NCI-H748 (cell line): ENCODE measurements around the gene AHCYL2.
"Not testable (repeated sequence)": the region's sequence is repeated elsewhere in the genome, so short reads cannot be mapped to it uniquely, and the experiment has no call there.

ENCODE experiments used
- DNase-seq: peaks from one replicate; lab custom pipeline; 2025; ENCODE audit not compliant: unreplicated experiment; lab: John Stamatoyannopoulos, UW

The AHCYL2 gene

GRCh38 chr7:129446925-129447324 is 222.1 kb downstream of the AHCYL2 start:
- DNase-seq = not testable (repeated sequence)

DNA sequence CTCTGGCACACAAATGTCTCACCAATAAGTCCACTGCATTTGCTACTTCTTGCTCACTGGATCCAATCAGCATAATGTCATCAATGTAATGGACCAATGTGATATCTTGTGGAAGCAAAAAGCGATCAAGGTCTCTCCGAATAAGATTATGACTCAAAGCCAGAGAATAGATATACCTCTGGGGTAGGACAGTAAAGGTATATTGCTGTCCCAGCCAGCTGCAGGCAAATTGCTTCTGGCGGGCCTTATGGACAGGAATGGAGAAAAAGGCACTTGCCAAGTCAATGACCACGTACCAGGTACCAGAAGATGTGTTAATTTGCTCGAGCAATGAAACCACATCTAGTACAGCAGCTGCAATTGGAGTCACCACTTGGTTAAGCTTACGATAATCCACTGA is 222.6 kb downstream of the AHCYL2 start:
- DNase-seq = not testable (repeated sequence)

DNA sequence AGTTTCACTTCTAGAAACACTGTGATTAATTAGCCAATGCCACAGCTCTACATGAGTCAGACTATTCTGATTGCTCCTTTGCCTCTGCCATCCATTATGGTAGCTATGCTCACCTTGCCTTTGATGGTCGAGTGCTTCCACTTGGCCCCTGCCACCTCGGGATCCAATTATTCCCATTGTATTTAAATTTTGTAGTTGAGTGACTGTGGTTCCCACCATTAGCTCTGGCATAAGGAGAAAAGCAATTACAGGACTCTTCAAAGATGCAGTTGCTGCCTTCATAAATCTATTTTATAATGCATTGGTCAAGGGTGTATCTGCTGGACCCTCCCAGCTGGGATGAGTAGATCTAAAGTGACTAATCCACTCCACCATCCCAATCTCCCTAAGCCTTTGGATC is 223.8 kb downstream of the AHCYL2 start:
- not testable (repeated sequence) for DNase-seq

DNA sequence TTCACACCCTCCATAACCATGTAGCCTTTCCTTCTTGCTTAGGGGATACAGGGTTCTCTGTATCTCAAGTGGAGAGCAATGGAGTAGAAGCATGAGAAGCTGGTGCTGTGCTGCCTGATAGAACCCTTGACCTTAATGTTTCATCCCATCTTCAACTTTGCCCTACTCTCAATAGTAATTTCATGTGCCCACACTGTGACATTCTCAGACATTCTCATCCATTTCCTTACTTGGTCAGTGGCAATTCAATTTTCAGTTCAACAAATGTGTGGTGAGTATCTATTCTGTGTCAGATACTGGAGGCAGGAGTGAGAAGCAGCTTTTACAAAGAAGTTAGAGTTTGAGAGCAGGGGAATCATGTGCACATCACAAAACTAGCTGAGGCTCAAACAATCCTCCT is 225.5 kb downstream of the AHCYL2 start:
- no peak for DNase-seq

DNA sequence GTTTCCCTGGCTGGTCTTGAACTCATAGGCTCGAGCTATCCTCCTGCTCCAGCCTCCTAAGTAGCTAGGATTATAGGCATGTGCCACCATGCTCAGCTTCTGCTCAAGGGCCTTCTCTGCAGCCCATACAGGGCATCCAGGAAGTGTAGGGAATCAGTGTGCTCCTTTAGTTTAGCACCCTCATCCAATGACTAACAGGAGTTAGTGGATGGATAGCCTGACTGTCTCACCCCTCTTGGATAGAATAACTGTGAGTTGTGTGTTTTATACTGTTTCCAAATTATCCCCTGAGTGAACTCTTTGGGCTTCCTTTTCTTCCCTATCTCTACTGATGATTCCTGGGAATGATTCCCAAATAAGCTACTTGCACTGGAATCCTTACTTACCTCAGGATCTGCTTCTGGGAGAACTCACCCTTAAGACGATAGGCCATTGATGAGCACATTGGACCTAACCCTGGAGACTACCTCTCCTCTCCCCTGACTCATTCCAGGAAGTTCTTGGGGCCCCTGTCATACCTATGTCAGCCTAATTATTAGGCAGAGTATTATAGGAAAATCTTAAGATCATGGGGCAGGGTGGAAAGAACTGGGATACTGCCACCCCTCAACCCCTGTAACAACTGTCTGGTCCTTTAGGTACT is 227.9 kb downstream of the AHCYL2 start:
- no peak for DNase-seq

- no peak for DNase-seq
These were observed 228.8 kb downstream of the AHCYL2 start for GRCh38 chr7:129453510-129454248.

GRCh38 chr7:129454249-129454551 is 229.4 kb downstream of the AHCYL2 start:
- DNase-seq = no peak

DNA sequence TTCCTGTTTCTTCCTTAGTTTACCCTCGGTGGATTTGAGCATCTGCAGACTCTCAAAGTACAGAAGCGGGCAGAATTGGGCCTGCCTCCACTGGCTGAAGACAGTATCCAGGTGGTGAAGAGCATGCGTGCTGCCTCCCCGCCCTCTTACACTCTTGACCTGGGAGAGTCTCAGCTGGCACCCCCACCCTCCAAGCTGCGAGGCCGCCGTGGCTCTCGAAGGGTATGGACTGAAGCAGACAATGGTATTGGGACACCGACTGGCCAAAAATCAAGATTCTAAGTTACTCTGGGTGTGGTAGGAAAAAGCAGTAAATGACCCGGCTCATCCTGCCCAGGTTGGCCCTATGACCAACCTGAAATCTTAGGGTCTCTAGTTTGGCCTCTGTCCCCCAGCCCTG is 231.6 kb downstream of the AHCYL2 start:
- DNase-seq = no peak

GRCh38 chr7:129457101-129457500 is 232.3 kb downstream of the AHCYL2 start:
- peak; percentile 35 for DNase-seq

DNA sequence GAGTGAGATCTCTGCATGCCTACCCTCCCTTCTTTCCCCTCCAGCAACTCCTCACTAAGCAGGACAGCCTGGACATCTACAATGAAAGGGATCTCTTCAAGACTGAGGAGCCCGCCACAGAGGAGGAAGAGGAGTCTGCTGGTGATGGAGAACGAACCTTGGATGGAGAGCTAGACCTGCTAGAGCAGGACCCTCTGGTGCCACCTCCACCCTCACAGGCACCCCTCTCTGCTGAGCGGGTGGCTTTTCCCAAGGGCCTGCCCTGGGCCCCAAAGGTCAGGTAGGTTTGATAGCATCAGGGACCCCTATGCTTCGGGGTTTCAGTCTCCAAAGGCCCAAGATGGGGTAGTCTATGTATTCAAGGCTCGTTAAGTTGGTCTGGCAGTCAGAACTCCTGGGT is 233.3 kb downstream of the AHCYL2 start:
- DNase-seq = no peak

DNA sequence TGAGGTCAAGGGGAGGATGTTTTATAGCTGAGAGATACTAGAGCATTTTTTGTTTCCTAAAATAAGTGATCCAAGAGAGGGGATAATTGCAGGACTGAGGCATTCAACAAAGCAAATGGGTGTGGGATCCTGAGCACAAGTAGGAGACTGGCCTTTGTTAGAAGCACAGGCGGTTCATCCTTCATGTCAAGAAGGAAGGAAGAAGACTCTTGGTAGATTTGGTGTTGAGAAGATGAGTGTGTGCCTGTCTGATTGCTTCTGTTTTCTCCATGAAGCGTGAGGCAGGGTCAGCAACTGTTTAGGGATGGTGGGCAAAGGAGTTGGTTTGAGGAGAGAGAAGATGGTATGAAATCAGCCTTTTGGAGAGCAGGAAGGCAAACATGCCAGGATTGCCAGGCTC is 237.0 kb downstream of the AHCYL2 start:
- DNase-seq = no peak

DNA sequence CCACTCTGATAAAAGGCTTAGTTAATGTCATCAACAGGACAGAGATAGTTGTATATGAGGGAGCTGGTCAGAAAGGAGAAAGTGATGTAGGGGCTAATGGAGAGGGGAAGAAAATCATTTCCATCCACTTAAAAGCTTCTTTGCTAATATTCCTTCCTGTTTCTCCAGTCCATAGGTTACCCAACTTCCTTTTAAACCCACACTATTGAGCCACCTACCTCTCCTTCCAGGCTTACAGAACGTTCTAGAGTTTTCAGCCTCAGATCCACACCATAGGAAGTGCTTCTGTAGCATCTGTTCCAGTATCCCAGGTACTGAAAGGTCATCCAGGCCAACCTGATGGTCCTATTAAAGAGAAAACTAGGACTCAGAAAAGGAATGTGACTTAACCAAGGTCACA is 237.6 kb downstream of the AHCYL2 start:
- DNase-seq = no peak

- no peak for DNase-seq
These were observed 239.4 kb downstream of the AHCYL2 start for GRCh38 chr7:129464194-129464593.

DNA sequence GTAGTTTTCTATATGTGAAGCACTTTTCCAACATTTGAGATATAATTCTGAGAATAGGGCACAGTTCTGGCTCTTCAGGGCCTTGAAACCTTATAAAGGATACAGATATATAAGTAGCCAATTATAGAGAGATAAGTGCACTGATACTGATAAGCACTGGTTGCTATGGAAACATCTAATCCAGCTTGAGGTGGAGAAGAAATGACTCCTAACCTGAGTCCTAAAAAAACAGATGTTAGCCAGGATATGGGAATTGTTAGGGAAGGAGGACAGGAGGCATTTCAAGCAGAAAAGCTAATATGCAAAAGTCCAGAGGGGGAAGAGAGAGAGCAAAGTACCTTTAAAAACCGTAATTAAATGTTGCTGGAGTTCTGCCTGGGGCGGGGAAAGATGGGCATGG is 240.2 kb downstream of the AHCYL2 start:
- DNase-seq = peak; percentile 17

DNA sequence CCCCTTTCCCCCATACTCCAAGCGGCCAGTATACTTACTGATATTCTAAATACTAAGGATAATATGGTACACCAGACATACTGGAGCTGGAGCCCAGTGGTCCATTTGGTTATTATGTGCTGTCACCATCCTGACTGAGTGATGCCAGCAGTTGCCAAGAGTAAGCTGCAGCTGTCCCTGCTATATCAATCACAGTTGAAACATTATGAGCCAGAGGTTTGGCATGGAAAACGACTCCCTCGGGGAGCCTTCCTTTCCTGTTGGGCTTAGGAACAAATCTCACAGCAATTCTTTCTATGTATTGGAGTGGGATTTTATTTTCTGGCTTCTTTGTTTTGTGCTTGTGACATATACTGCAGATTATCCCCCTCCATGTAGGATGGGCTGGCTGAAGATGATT is 242.0 kb downstream of the AHCYL2 start:
- DNase-seq = no peak

- no peak for DNase-seq
These were observed 243.3 kb downstream of the AHCYL2 start for GRCh38 chr7:129468087-129468486.

GRCh38 chr7:129468547-129468946 is 243.7 kb downstream of the AHCYL2 start:
- DNase-seq = no peak

DNA sequence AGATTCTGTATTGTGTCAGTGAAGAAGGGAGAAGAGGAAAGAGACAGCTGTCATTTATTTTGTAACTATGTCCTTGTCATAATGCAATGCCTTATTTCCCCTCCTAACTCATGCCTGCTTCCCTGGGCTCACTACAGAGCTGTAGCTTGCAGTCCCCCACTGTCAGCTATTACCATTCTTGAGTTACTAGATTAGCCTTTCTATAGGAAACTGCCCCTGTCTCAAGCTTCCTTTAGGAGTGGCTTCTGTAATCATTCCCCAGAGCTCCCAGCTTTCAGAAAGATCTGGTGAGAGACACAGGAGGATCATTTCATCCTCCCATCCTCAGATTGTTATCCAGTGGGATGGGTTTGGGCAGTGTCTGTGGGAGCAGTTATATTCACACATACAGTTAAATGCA is 245.1 kb downstream of the AHCYL2 start:
- no peak for DNase-seq

DNA sequence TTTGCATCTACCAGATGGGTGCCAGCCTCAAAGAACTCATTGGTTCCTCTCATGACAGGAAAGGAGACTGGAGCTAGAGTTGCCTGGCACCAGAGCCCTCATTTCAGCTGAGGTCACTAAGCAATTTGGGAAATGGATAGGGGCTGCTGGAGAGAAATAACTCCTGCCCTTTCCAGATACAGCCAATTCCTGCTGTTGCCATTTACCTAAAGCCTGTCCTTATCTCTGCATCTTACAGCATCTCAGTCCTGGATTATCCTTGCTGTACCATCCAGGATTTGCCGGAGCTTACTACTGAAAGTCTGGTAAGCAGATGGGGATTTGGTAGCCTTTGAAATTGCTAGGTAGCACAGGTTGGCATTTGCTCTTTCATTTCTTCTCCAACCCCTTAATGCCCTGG is 245.6 kb downstream of the AHCYL2 start:
- DNase-seq = no peak

DNA sequence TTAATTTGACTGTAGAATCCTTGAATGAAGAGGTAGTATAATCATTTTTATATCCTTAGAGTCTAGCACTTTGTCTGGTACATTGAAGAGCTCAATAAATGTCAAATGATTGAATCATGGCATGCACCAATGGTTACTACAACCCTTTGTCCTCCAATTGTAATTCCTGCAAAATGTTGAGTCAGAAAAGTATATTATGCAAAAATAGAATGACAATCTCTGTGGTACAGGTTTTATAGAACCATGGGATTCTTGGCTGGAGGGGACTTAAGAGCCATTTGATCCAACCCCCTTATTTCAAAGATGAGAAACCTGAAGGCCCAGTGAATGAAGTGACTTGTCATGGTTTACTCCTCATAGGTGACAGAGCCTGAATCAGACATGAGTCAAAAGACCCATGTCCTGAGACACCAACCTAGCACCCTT is 246.6 kb downstream of the AHCYL2 start:
- no peak for DNase-seq

- not testable (repeated sequence) for DNase-seq
These were observed 251.1 kb downstream of the AHCYL2 start for GRCh38 chr7:129475931-129476330.

DNA sequence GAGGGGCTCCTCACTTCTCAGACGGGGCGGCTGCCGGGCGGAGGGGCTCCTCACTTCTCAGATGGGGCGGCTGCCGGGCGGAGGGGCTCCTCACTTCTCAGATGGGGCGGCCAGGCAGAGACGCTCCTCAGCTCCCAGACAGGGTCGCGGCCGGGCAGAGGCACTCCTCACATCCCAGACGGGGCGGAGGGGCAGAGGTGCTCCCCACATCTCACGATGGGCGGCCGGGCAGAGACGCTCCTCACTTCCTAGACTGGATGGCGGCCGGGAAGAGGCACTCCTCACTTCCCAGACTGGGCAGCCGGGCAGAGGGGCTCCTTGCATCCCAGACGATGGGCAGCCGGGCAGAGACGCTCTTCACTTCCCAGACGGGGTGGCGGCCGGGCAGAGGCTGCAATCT is 251.6 kb downstream of the AHCYL2 start:
- DNase-seq = not testable (repeated sequence)
